OCI-LY7 (cell line): ENCODE results near the gene RIN3. TPM values are rescaled to one million over a fixed set of nuclear protein-coding genes. Genes with fewer than 3 reads are reported as not detected.

Source experiments
- BruUV-seq: library from RNA; stranded (reverse); fragments of 400-500 nt; replicated peaks from 2 replicates; lab custom pipeline; 2021; lab: Mats Ljungman, UMichigan
- CTCF ChIA-PET: fragments of 300-600 bp; sonication (Branson Sonifier 250); formaldehyde crosslinking; loops from one replicate; lab custom pipeline; 2022; ENCODE audit warnings: antibody characterized with exemption; ENCODE audit not compliant: unreplicated experiment; lab: Charles Lee
- POLR2A ChIA-PET: fragments of 300-600 bp; sonication (Branson Sonifier 250); formaldehyde crosslinking; loops from one replicate; lab custom pipeline; 2022; ENCODE audit warnings: antibody characterized with exemption; lab: Charles Lee
- DNase-seq: peaks from one replicate; pipeline ENCODE4 v3.0.0-alpha.2; 2015; ENCODE audit warnings: low spot score
- H2AFZ ChIP-seq: fragments of 200-600 bp; sonication (generic), shearing (Covaris generic); 2 replicates; pipeline ENCODE4 v1.6.1; 2014; ENCODE audit warnings: mild to moderate bottlenecking, antibody characterized with exemption, low read length, moderate library complexity
- H3K27ac ChIP-seq: fragments of 200-600 bp; sonication (generic); 2 replicates; pipeline ENCODE4 v1.5.1; 2014; ENCODE audit warnings: mixed run types, low read depth, mild to moderate bottlenecking, moderate library complexity, low read length, inconsistent platforms; ENCODE audit not compliant: poor library complexity, severe bottlenecking
- H3K36me3 ChIP-seq: fragments of 200-600 bp; sonication (generic); 2 replicates; pipeline ENCODE4 v1.6.1; 2014; ENCODE audit warnings: mild to moderate bottlenecking, antibody characterized with exemption, low read length, moderate library complexity, mixed read lengths; ENCODE audit not compliant: insufficient read depth
- H3K4me1 ChIP-seq: fragments of 200-600 bp; sonication (generic); 2 replicates; pipeline ENCODE4 v1.5.1; 2014; ENCODE audit warnings: mild to moderate bottlenecking, low read length; ENCODE audit not compliant: insufficient read depth, poor library complexity, severe bottlenecking
- H3K4me2 ChIP-seq: fragments of 200-600 bp; sonication (generic); 2 replicates; pipeline ENCODE4 v1.6.1; 2014; ENCODE audit warnings: mild to moderate bottlenecking, low read length
- H3K4me3 ChIP-seq: fragments of 200-600 bp; sonication (generic); 2 replicates; pipeline ENCODE4 v1.5.1; 2014; ENCODE audit warnings: mild to moderate bottlenecking, low read depth, low read length; ENCODE audit not compliant: poor library complexity, severe bottlenecking
- H3K79me2 ChIP-seq: fragments of 200-600 bp; sonication (generic); 2 replicates; pipeline ENCODE4 v1.6.1; 2016; ENCODE audit warnings: low read depth, mild to moderate bottlenecking, low read length, moderate library complexity, mixed read lengths; ENCODE audit not compliant: insufficient read depth
- H3K9me2 ChIP-seq: fragments of 200-600 bp; sonication (generic); 2 replicates; pipeline ENCODE4 v1.6.1; 2016; ENCODE audit warnings: mild to moderate bottlenecking, low read length, mixed read lengths; ENCODE audit not compliant: insufficient read depth
- H3K9me3 ChIP-seq: fragments of 200-600 bp; sonication (generic); 2 replicates; pipeline ENCODE4 v1.6.1; 2014; ENCODE audit warnings: mild to moderate bottlenecking, mixed run types, low read length, mixed read lengths
- H4K20me1 ChIP-seq: fragments of 200-600 bp; sonication (generic); 2 replicates; pipeline ENCODE4 v1.6.1; 2014; ENCODE audit warnings: mild to moderate bottlenecking, antibody characterized with exemption, low read length, moderate library complexity, mixed read lengths; ENCODE audit not compliant: insufficient read depth
- EZH2phosphoT487 ChIP-seq: fragments of 200-600 bp; sonication (generic); IDR thresholded peaks from 2 replicates; pipeline ENCODE4 v1.6.1; 2018; ENCODE audit warnings: low read depth, borderline replicate concordance, mild to moderate bottlenecking, mixed run types, antibody characterized with exemption, low read length, moderate library complexity, mixed read lengths
- intact Hi-C: fragments of 100-400 bp; cut with micrococcal nuclease; formaldehyde crosslinking; loops from one replicate; pipeline ENCODE4 v1.10.0; 2022; ENCODE audit not compliant: unreplicated experiment
- total RNA-seq, 2 experiments: library from RNA; depleted of rRNA in 1 of 2; stranded (reverse); fragments of >200 nt in 1 of 2; shearing (Covaris generic) in 1 of 2; gene quantifications; 2 replicates each; pipeline ENCODE4 v1.2.3, GENCODE V29; 2014 to 2022
- TF ChIP-seq, protein P1 (sequence below): fragments of 200-600 bp; sonication (generic); conservative IDR thresholded peaks from 2 replicates; pipeline ENCODE4 v1.5.1; 2014; ENCODE audit warnings: mild to moderate bottlenecking, antibody characterized with exemption, low read length, moderate library complexity, mixed read lengths

Gene RIN3
- total RNA-seq, 2 experiments from 2014 or later = not detected

DNA sequence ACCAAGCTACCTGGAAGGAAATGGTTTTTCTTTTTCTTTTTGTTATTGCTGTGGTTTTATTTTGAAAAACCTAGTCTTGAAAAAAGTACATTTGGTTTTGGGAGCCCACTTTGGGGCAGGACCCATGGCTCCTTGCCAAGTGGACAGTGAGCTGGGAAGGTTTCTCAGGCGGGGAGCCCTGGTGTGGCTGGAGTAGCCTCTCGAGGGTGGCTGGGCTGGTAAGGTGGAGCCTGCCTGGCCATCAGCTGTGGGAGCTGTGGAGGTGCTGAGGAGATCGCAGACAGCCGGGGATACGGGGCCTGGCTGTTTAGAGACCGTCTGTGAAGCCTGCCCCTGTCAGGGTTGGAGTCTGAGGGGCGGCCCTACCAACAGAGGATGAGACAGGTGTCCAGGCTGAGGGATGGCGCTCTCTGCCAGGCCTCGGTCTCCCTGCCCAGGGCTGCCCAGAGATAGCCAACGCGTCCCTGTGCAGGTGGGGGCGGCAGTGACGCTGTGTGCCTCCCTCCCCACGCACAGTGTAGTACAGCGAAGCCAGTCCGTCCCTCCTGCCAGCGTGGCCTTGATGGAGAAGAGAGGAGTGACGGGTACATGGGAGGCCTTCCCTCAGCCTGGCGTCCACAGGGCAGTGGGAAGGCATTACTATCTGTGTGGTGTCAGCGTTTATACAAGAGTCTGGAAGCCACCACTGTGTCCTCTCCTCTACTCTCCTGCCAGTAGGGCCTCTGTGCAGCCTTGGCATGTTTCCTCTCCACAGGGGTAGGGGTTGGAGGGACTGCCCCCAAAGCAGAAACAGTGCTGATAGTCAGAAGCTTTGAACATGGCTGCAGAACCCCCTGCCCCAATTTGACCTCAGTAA, 5.9 kb downstream of the RIN3 start:
- Histone ChIP-seq H4K20me1 (no peaks in the 10 kb centered on the region), H3K9me2 (no peaks in the 10 kb centered on the region), H3K4me2 (no peak overlapping the region), H3K27ac (no peak overlapping the region), H3K79me2 (no peaks in the 10 kb centered on the region), H3K4me3 (no peak overlapping the region), H3K4me1 (no peaks in the 10 kb centered on the region), H3K9me3 (no peaks in the 10 kb centered on the region), H3K36me3 (no peaks in the 10 kb centered on the region), H2AFZ (no peak overlapping the region)
- ChIA-PET CTCF (no interaction called here), POLR2A (interaction anchor here (0.6 kb wide), 1 partner anchor 42 kb away, joined by 3 read pairs; no protein-coding TSS in a partner anchor)
- intact Hi-C loops = no loop called here
- no TSS peak for BruUV-seq
- no peak for TF ChIP-seq EZH2phosphoT487
- TF ChIP-seq, protein P1, sequence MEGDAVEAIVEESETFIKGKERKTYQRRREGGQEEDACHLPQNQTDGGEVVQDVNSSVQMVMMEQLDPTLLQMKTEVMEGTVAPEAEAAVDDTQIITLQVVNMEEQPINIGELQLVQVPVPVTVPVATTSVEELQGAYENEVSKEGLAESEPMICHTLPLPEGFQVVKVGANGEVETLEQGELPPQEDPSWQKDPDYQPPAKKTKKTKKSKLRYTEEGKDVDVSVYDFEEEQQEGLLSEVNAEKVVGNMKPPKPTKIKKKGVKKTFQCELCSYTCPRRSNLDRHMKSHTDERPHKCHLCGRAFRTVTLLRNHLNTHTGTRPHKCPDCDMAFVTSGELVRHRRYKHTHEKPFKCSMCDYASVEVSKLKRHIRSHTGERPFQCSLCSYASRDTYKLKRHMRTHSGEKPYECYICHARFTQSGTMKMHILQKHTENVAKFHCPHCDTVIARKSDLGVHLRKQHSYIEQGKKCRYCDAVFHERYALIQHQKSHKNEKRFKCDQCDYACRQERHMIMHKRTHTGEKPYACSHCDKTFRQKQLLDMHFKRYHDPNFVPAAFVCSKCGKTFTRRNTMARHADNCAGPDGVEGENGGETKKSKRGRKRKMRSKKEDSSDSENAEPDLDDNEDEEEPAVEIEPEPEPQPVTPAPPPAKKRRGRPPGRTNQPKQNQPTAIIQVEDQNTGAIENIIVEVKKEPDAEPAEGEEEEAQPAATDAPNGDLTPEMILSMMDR = no peak
- no peak for DNase-seq

- Histone ChIP-seq H4K20me1 (no peaks in the 10 kb centered on the region), H3K9me2 (no peaks in the 10 kb centered on the region), H3K4me3 (no peak overlapping the region), H3K4me1 (no peaks in the 10 kb centered on the region), H3K4me2 (no peak overlapping the region), H3K79me2 (no peaks in the 10 kb centered on the region), H3K9me3 (no peaks in the 10 kb centered on the region), H2AFZ (no peak overlapping the region), H3K36me3 (no peaks in the 10 kb centered on the region), H3K27ac (no peak overlapping the region)
- intact Hi-C loops = no loop called here
- BruUV-seq = no TSS peak
- no peak for TF ChIP-seq EZH2phosphoT487
- TF ChIP-seq, protein P1 = no peak
- ChIA-PET CTCF (interaction anchor here (0.6 kb wide), 1 partner anchor 50 kb away, joined by 4 read pairs; no protein-coding TSS in a partner anchor), POLR2A (interaction anchor here (0.7 kb wide), 1 partner anchor 315 kb away, joined by 3 read pairs; no protein-coding TSS in a partner anchor)
- no peak for DNase-seq
Observed at GRCh38 chr14:92520102-92521057, 6.8 kb downstream of the RIN3 start.
